Panc1 (cell line): ENCODE measurements around the gene MAPK8IP2. TPM values are rescaled to one million over a fixed set of nuclear protein-coding genes. Genes with fewer than 3 reads are reported as not detected.

Source experiments
- ATAC-seq: fragments of 200-7000 bp; cut with Tn5 transposase; 2 replicates; pipeline ENCODE4 v1.9.1; 2020; ENCODE audit warnings: mild to moderate bottlenecking, moderate library complexity
- BruUV-seq: library from RNA; stranded (reverse); fragments of 400-500 nt; replicated peaks from 2 replicates; lab custom pipeline; 2021; lab: Mats Ljungman, UMichigan
- CTCF ChIA-PET: fragments of 300-600 bp; sonication (Branson Sonifier 250); formaldehyde crosslinking; loops from one replicate; lab custom pipeline; 2022; ENCODE audit warnings: antibody characterized with exemption; lab: Charles Lee
- POLR2A ChIA-PET: fragments of 300-600 bp; sonication (Branson Sonifier 250); formaldehyde crosslinking; loops from one replicate; lab custom pipeline; 2022; ENCODE audit warnings: antibody characterized with exemption; lab: Charles Lee
- DNase-seq: peaks from one replicate; pipeline ENCODE4 v3.0.0-alpha.2; 2010; ENCODE audit warnings: low read depth, low spot score
- H3K27ac ChIP-seq: 2 replicates; pipeline ENCODE4 v1.5.1; 2011; ENCODE audit warnings: mild to moderate bottlenecking, low read length, inconsistent platforms
- H3K27me3 ChIP-seq: fragments of 200-500 bp; sonication (Bioruptor generic); 2 replicates; pipeline ENCODE4 v1.6.0; 2014; ENCODE audit warnings: low read length, inconsistent platforms; ENCODE audit not compliant: control insufficient read depth, insufficient read depth
- H3K36me3 ChIP-seq: fragments of 200-500 bp; sonication (Bioruptor generic); 2 replicates; pipeline ENCODE4 v1.5.1; 2014; ENCODE audit warnings: inconsistent platforms, mild to moderate bottlenecking, low read length, moderate library complexity; ENCODE audit not compliant: control insufficient read depth, insufficient read depth
- H3K4me1 ChIP-seq: 2 replicates; pipeline ENCODE4 v1.5.1; 2011; ENCODE audit warnings: inconsistent platforms, mild to moderate bottlenecking, low read length, moderate library complexity; ENCODE audit not compliant: control insufficient read depth, insufficient read depth
- H3K4me3 ChIP-seq, 2 experiments: 2 replicates each; pipeline ENCODE4 v1.5.1; 2011 to 2012; ENCODE audit warnings: low read depth in 2 of 2, low read length in 2 of 2, mild to moderate bottlenecking in 2 of 2, inconsistent platforms in 1 of 2, moderate library complexity in 1 of 2
- H3K9me3 ChIP-seq: fragments of 200-500 bp; sonication (Bioruptor generic); 2 replicates; pipeline ENCODE4 v1.5.1; 2014; ENCODE audit warnings: low read depth, mild to moderate bottlenecking, inconsistent platforms, low read length, moderate library complexity; ENCODE audit not compliant: control insufficient read depth, insufficient read depth
- POLR2AphosphoS5 ChIP-seq: IDR thresholded peaks from 2 replicates; pipeline ENCODE4 v1.6.1; 2012; ENCODE audit warnings: mild to moderate bottlenecking, low read depth, low read length, moderate library complexity
- SIN3A ChIP-seq: IDR thresholded peaks from 2 replicates; pipeline ENCODE4 v1.6.1; 2012; ENCODE audit warnings: low read depth, mild to moderate bottlenecking, low read length, moderate library complexity, borderline replicate concordance; ENCODE audit not compliant: insufficient read depth
- TCF7L2 ChIP-seq: IDR thresholded peaks from 2 replicates; pipeline ENCODE4 v1.6.1; 2011; ENCODE audit warnings: mild to moderate bottlenecking, low read depth, low read length, inconsistent platforms
- in situ Hi-C: cut with HindIII; loops from 2 replicates; pipeline ENCODE4 v1.10.0; 2016; ENCODE audit warnings: low sequenced_read_pairs, low pct_unique_long_range_greater_than_20kb
- intact Hi-C: fragments of 100-400 bp; cut with micrococcal nuclease; formaldehyde crosslinking; loops from one replicate; pipeline ENCODE4 v1.10.0; 2022; ENCODE audit not compliant: unreplicated experiment
- total RNA-seq: library from RNA; stranded (reverse); gene quantifications from one replicate; pipeline ENCODE4 v1.2.1, GENCODE V29; 2021; ENCODE audit not compliant: unreplicated experiment
- TF ChIP-seq, protein P1 (sequence below), 2 experiments: IDR thresholded peaks; 2 replicates each; pipeline ENCODE4 v1.6.1; 2011 to 2012; ENCODE audit warnings: low read depth in 2 of 2, control low read depth in 1 of 2, low read length in 1 of 2, mild to moderate bottlenecking in 1 of 2, moderate library complexity in 1 of 2; ENCODE audit not compliant: insufficient read depth in 1 of 2
- TF ChIP-seq, protein P2 (sequence below): fragments of 450-650 bp; IDR thresholded peaks from 2 replicates; pipeline ENCODE4 v1.5.1; 2017; ENCODE audit warnings: mild to moderate bottlenecking

The MAPK8IP2 gene
- total RNA-seq, 1 experiment from 2014 or later: 38.4 TPM

DNA sequence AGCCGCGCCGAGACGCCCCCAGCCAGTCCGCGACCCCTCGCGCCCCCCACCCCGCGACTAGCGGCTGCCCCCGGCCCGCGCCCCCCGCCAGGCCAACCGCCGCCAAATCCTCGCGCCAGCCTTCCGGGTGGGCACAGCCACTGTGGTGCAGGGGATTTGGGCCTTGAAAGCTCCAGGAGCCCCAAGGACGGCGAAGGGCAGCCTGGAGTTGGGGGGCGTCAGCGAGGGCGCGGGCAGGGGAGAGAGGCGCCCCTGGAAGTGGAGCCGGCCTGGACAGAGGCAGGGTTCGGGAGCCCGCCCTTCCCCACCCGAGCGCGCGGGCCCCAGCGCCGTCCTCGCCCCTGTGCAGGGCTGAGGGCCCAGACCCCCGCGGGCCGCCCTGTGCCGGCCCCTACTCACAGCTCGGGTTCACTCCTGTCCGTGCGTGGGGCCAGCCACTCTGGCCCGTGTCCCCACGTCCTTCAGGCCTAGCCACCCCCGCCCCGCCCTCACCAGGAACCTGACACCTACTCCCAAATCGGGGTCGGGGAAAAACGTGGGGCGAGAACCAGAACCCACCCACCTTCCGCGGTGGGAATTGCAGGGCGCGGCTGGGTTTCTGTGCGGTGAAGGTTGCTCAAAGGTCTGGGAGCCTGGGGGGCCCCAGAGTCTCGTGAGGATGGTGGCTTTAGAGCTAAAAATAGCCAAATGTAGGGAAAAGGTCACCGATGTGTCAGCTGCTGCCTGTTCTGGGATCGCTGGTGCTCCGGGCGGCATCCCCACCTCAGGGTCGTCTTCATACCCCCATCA lies 22.4 kb upstream of the MAPK8IP2 start, which contains the start of gene CPT1B:
TSS of gene CPT1B (minus strand) at position 441 of the 789 bp plus-strand sequence. CDS start 512 bp downstream, outside the sequence.
- intact Hi-C loops (no loop called here), in situ Hi-C loops (no loop called here)
- H3K4me1 ChIP-seq: 0 out of 2 replicates have a peak, but pooled peaks cover 2% of the 10 kb centered on the region
- TF ChIP-seq, protein P1, sequence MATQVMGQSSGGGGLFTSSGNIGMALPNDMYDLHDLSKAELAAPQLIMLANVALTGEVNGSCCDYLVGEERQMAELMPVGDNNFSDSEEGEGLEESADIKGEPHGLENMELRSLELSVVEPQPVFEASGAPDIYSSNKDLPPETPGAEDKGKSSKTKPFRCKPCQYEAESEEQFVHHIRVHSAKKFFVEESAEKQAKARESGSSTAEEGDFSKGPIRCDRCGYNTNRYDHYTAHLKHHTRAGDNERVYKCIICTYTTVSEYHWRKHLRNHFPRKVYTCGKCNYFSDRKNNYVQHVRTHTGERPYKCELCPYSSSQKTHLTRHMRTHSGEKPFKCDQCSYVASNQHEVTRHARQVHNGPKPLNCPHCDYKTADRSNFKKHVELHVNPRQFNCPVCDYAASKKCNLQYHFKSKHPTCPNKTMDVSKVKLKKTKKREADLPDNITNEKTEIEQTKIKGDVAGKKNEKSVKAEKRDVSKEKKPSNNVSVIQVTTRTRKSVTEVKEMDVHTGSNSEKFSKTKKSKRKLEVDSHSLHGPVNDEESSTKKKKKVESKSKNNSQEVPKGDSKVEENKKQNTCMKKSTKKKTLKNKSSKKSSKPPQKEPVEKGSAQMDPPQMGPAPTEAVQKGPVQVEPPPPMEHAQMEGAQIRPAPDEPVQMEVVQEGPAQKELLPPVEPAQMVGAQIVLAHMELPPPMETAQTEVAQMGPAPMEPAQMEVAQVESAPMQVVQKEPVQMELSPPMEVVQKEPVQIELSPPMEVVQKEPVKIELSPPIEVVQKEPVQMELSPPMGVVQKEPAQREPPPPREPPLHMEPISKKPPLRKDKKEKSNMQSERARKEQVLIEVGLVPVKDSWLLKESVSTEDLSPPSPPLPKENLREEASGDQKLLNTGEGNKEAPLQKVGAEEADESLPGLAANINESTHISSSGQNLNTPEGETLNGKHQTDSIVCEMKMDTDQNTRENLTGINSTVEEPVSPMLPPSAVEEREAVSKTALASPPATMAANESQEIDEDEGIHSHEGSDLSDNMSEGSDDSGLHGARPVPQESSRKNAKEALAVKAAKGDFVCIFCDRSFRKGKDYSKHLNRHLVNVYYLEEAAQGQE (IDR thresholded peaks at IDR 0.05; ENCODE audit: insufficient read depth in 1 of 2, low read depth in 2 of 2, low read length in 1 of 2): no peak
- TF ChIP-seq TCF7L2 (no peak), SIN3A (no peak), POLR2AphosphoS5 (no peak)
- TF ChIP-seq, protein P2, sequence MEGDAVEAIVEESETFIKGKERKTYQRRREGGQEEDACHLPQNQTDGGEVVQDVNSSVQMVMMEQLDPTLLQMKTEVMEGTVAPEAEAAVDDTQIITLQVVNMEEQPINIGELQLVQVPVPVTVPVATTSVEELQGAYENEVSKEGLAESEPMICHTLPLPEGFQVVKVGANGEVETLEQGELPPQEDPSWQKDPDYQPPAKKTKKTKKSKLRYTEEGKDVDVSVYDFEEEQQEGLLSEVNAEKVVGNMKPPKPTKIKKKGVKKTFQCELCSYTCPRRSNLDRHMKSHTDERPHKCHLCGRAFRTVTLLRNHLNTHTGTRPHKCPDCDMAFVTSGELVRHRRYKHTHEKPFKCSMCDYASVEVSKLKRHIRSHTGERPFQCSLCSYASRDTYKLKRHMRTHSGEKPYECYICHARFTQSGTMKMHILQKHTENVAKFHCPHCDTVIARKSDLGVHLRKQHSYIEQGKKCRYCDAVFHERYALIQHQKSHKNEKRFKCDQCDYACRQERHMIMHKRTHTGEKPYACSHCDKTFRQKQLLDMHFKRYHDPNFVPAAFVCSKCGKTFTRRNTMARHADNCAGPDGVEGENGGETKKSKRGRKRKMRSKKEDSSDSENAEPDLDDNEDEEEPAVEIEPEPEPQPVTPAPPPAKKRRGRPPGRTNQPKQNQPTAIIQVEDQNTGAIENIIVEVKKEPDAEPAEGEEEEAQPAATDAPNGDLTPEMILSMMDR: no peak
- CTCF ChIA-PET: no interaction called here
- POLR2A ChIA-PET: no interaction called here
- no peak for ATAC-seq
- H3K27me3 ChIP-seq: no peaks in the 10 kb centered on the region
- H3K27ac ChIP-seq: no peak within 1 kb of the TSS
- no peak for DNase-seq
- BruUV-seq: no TSS peak
- H3K4me3 ChIP-seq: no peak within 1 kb of the TSS
- no peaks in the 10 kb centered on the region for H3K36me3 ChIP-seq
- no peaks in the 10 kb centered on the region for H3K9me3 ChIP-seq

DNA sequence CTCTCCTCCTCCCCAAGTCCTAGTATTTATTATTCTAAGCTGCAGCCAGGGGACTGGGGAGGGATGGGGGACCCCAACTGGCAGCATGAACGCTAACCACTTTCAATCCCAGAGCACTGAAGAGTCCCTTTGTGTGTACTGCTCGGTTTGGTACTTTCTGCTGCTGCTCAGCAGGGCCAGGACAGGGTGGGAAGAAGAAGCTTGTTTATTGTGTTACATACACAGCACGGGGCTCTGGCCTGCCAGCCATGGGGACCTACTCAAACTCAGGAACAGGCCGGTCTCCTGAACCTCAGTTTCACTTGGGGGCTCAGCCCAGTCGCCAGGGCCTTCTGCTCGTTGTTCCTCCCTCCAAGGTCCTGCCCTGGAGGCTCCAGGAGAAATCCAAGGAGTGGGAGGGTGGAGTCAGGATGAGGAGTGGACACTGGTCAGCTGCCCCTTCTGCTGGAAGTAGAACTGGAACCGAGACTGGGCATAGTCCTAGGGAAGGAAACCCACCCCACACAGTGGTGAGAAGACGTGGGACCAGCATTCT lies 21.8 kb upstream of the MAPK8IP2 start:
- ChIA-PET CTCF (no interaction called here), POLR2A (no interaction called here)
- no TSS peak for BruUV-seq
- Histone ChIP-seq H3K9me3 (no peaks in the 10 kb centered on the region), H3K27ac (no peak overlapping the region), H3K4me1 (0 out of 2 replicates have a peak, but pooled peaks cover 2% of the 10 kb centered on the region), H3K36me3 (no peaks in the 10 kb centered on the region), H3K4me3 (no peak overlapping the region), H3K27me3 (no peaks in the 10 kb centered on the region)
- no peak for TF ChIP-seq SIN3A
- TF ChIP-seq POLR2AphosphoS5: no peak
- TF ChIP-seq, protein P2: no peak
- TF ChIP-seq, protein P1 (IDR thresholded peaks at IDR 0.05; ENCODE audit: insufficient read depth in 1 of 2, low read depth in 2 of 2, low read length in 1 of 2): no peak
- TF ChIP-seq TCF7L2: no peak
- DNase-seq: no peak
- intact Hi-C loops (no loop called here), in situ Hi-C loops (no loop called here)
- no peak for ATAC-seq
